Upper lobe of left lung (tissue), 6 donors: ENCODE measurements around the gene OTX2. TPM values are rescaled to one million over a fixed set of nuclear protein-coding genes. Genes with fewer than 3 reads are reported as not detected.

Experiments
- ATAC-seq, 2 donors: fragments of 200-7000 bp; cut with Tn5 transposase; one replicate each; pipeline ENCODE4 v1.9.1; 2022; ENCODE audit warnings: mild to moderate bottlenecking in 2 of 2, moderate library complexity in 2 of 2; ENCODE audit not compliant: low FRiP score in 2 of 2
- DNase-seq, 2 donors: peaks; one replicate each; pipeline ENCODE4 v3.0.0-alpha.2; 2019 to 2020
- H3K27ac ChIP-seq, 4 donors: fragments of 200-600 bp; sonication (generic); one replicate each; pipeline ENCODE4 v1.5.1; 2016 to 2019
- H3K27me3 ChIP-seq, 4 donors: fragments of 200-600 bp; sonication (generic); one replicate each; pipeline ENCODE4 v1.5.1; 2017 to 2019
- H3K36me3 ChIP-seq, 4 donors: fragments of 200-600 bp; sonication (generic); one replicate each; pipeline ENCODE4 v1.5.1; 2016 to 2019
- H3K4me1 ChIP-seq, 4 donors: fragments of 200-600 bp; sonication (generic); one replicate each; pipeline ENCODE4 v1.5.1; 2018 to 2019
- H3K4me3 ChIP-seq, 4 donors: fragments of 200-600 bp; sonication (generic); one replicate each; pipeline ENCODE4 v1.5.1; 2017 to 2019; ENCODE audit warnings: mild to moderate bottlenecking in 2 of 4, moderate library complexity in 1 of 4
- H3K9me3 ChIP-seq, 4 donors: fragments of 200-600 bp; sonication (generic); one replicate each; pipeline ENCODE4 v1.5.1; 2018 to 2019
- CTCF ChIP-seq, 6 experiments: fragments of 450-650 bp in 4 of 6; fragments of 200-600 bp in 2 of 6; sonication (generic) in 2 of 6; IDR thresholded peaks; one replicate each; pipeline ENCODE4 v1.5.1; 2016 to 2019; ENCODE audit warnings: antibody characterized with exemption in 6 of 6
- EP300 ChIP-seq, 4 donors: sonication (generic); formaldehyde crosslinking; IDR thresholded peaks; one replicate each; pipeline ENCODE4 v1.5.1; 2017; ENCODE audit warnings: antibody characterized with exemption in 4 of 4, control low read depth in 2 of 4
- POLR2A ChIP-seq, 4 donors: fragments of 450-650 bp; IDR thresholded peaks; one replicate each; pipeline ENCODE4 v1.5.1; 2016 to 2017; ENCODE audit warnings: antibody characterized with exemption in 4 of 4, mild to moderate bottlenecking in 2 of 4
- POLR2AphosphoS5 ChIP-seq, 2 donors: sonication (generic); formaldehyde crosslinking; IDR thresholded peaks; one replicate each; pipeline ENCODE4 v1.5.1; 2017; ENCODE audit warnings: antibody characterized with exemption in 2 of 2
- WGBS, 2 donors: methylation state at CpG; one replicate each; pipeline ENCODE4 v1.1.5; 2017 to 2018; 5-methylcytosine and 5-hydroxymethylcytosine counted together
- total RNA-seq, 6 donors: library from RNA; depleted of rRNA in 4 of 6; stranded (reverse); fragments of >200 nt in 4 of 6; gene quantifications; one replicate each; pipeline versions ENCODE4 v1.1.0 to v1.2.1, GENCODE V29; 2016 to 2021
- donor health status: DM: no; HTN: no; CAD: no; lungs with moderate emphysema.
- donor health status: DM: no; HTN: yes; CAD: no; lungs with severe emphysema.

The OTX2 gene
- total RNA-seq, 6 donors from 2014 or later: not detected

GRCh38 chr14:56810836-56811592 is 735 bp upstream of the OTX2 start:
- ATAC-seq (no peak), DNase-seq (peak in 1 of 2 donors; percentile 36)
- WGBS, 2 donors: 6 to 9% methylated on average over 27 to 31 of the region's 31 CpGs
- no peak overlapping the region for H3K4me3 ChIP-seq
- no peak overlapping the region for H3K27ac ChIP-seq
- H3K27me3 ChIP-seq: peaks cover 0 to 72% (median 39%) of the 10 kb centered on the region in 4 donors
- H3K4me1 ChIP-seq: peaks cover 0 to 26% (median 8%) of the 10 kb centered on the region in 4 donors
- H3K9me3 ChIP-seq: peaks cover 0 to 8% (median 2%) of the 10 kb centered on the region in 4 donors
- no peaks in the 10 kb centered on the region for H3K36me3 ChIP-seq
- TF ChIP-seq EP300 (IDR thresholded peaks at IDR 0.05) (no peak), CTCF (IDR thresholded peaks at IDR 0.05) (no peak), POLR2A (IDR thresholded peaks at IDR 0.05) (no peak), POLR2AphosphoS5 (IDR thresholded peaks at IDR 0.05) (no peak)

- Histone ChIP-seq H3K27me3 (peaks cover 0 to 82% (median 46%) of the 10 kb centered on the region in 4 donors), H3K36me3 (no peaks in the 10 kb centered on the region), H3K27ac (no peak overlapping the region), H3K9me3 (peaks cover 0 to 8% (median 2%) of the 10 kb centered on the region in 4 donors), H3K4me1 (peaks cover 0 to 26% (median 8%) of the 10 kb centered on the region in 4 donors), H3K4me3 (no peak overlapping the region)
- 9 to 11% methylated on average over 49 to 62 of the region's 63 CpGs for WGBS, 2 donors
- DNase-seq (peak in 1 of 2 donors; percentile 63), ATAC-seq (no peak)
- TF ChIP-seq EP300 (IDR thresholded peaks at IDR 0.05) (no peak), POLR2AphosphoS5 (IDR thresholded peaks at IDR 0.05) (no peak), CTCF (IDR thresholded peaks at IDR 0.05) (no peak), POLR2A (IDR thresholded peaks at IDR 0.05) (no peak)
Observed at GRCh38 chr14:56809270-56810146, 771 bp downstream of the OTX2 start.

GRCh38 chr14:56808383-56809269 is 1.7 kb downstream of the OTX2 start:
- ATAC-seq: no peak
- H3K9me3 ChIP-seq: peaks cover 0 to 8% (median 2%) of the 10 kb centered on the region in 4 donors
- DNase-seq: peak in 1 of 2 donors; percentile 83
- WGBS, 2 donors: 9 to 12% methylated on average over 41 to 70 of the region's 71 CpGs
- H3K36me3 ChIP-seq: no peaks in the 10 kb centered on the region
- no peak overlapping the region for H3K27ac ChIP-seq
- peaks cover 0 to 82% (median 50%) of the 10 kb centered on the region in 4 donors for H3K27me3 ChIP-seq
- no peak for TF ChIP-seq POLR2A (IDR thresholded peaks at IDR 0.05)
- TF ChIP-seq POLR2AphosphoS5 (IDR thresholded peaks at IDR 0.05): no peak
- no peak for TF ChIP-seq EP300 (IDR thresholded peaks at IDR 0.05)
- TF ChIP-seq CTCF (IDR thresholded peaks at IDR 0.05): no peak
- H3K4me1 ChIP-seq: peaks cover 0 to 26% (median 8%) of the 10 kb centered on the region in 4 donors
- H3K4me3 ChIP-seq: peak overlapping the region in 1 of 4 donors; percentile 7

GRCh38 chr14:56808110-56808382 is 2.2 kb downstream of the OTX2 start:
- TF ChIP-seq POLR2AphosphoS5 (IDR thresholded peaks at IDR 0.05) (no peak), POLR2A (IDR thresholded peaks at IDR 0.05) (no peak), CTCF (IDR thresholded peaks at IDR 0.05) (no peak), EP300 (IDR thresholded peaks at IDR 0.05) (no peak)
- H3K4me1 ChIP-seq: peaks cover 0 to 26% (median 8%) of the 10 kb centered on the region in 4 donors
- WGBS, 2 donors: 7% methylated on average over 16 of the region's 16 CpGs
- H3K27me3 ChIP-seq: peaks cover 0 to 81% (median 52%) of the 10 kb centered on the region in 4 donors
- no peak overlapping the region for H3K27ac ChIP-seq
- no peak for ATAC-seq
- peaks cover 0 to 8% (median 2%) of the 10 kb centered on the region in 4 donors for H3K9me3 ChIP-seq
- no peak for DNase-seq
- H3K4me3 ChIP-seq: peak overlapping the region in 1 of 4 donors; percentile 7
- H3K36me3 ChIP-seq: no peaks in the 10 kb centered on the region
